Upper lobe of left lung (tissue), 4 donors: ENCODE measurements around the gene CLEC4M.

Experiments used
- CTCF ChIP-seq, 6 experiments: fragments of 450-650 bp in 4 of 6; fragments of 200-600 bp in 2 of 6; sonication (generic) in 2 of 6; IDR thresholded peaks; one replicate each; pipeline ENCODE4 v1.5.1; 2016 to 2019; ENCODE audit warnings: antibody characterized with exemption in 6 of 6
- EP300 ChIP-seq, 4 donors: sonication (generic); formaldehyde crosslinking; IDR thresholded peaks; one replicate each; pipeline ENCODE4 v1.5.1; 2017; ENCODE audit warnings: antibody characterized with exemption in 4 of 4, control low read depth in 2 of 4
- POLR2A ChIP-seq, 4 donors: fragments of 450-650 bp; IDR thresholded peaks; one replicate each; pipeline ENCODE4 v1.5.1; 2016 to 2017; ENCODE audit warnings: antibody characterized with exemption in 4 of 4, mild to moderate bottlenecking in 2 of 4
- POLR2AphosphoS5 ChIP-seq, 2 donors: sonication (generic); formaldehyde crosslinking; IDR thresholded peaks; one replicate each; pipeline ENCODE4 v1.5.1; 2017; ENCODE audit warnings: antibody characterized with exemption in 2 of 2

- no peak for TF ChIP-seq CTCF (IDR thresholded peaks at IDR 0.05)
- no peak for TF ChIP-seq POLR2A (IDR thresholded peaks at IDR 0.05)
- no peak for TF ChIP-seq POLR2AphosphoS5 (IDR thresholded peaks at IDR 0.05)
- no peak for TF ChIP-seq EP300 (IDR thresholded peaks at IDR 0.05)
These were observed 31.8 kb upstream of the CLEC4M start for GRCh38 chr19:7731218-7731595.
